AG20443 (cell line): ENCODE measurements around the gene ERVFRD-1.

Experiments used
- DNase-seq: peaks from one replicate; pipeline ENCODE4 v3.0.0; 2012; ENCODE audit warnings: low spot score, mixed read lengths

The ERVFRD-1 gene, protein sequence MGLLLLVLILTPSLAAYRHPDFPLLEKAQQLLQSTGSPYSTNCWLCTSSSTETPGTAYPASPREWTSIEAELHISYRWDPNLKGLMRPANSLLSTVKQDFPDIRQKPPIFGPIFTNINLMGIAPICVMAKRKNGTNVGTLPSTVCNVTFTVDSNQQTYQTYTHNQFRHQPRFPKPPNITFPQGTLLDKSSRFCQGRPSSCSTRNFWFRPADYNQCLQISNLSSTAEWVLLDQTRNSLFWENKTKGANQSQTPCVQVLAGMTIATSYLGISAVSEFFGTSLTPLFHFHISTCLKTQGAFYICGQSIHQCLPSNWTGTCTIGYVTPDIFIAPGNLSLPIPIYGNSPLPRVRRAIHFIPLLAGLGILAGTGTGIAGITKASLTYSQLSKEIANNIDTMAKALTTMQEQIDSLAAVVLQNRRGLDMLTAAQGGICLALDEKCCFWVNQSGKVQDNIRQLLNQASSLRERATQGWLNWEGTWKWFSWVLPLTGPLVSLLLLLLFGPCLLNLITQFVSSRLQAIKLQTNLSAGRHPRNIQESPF

GRCh38 chr6:11110921-11111768, at the start of gene ERVFRD-1:
Gene ERVFRD-1 (minus strand): TSS chr6:11111725. CDS start chr6:11105310, 6,415 bp downstream.
- DNase-seq, result no peak

DNA sequence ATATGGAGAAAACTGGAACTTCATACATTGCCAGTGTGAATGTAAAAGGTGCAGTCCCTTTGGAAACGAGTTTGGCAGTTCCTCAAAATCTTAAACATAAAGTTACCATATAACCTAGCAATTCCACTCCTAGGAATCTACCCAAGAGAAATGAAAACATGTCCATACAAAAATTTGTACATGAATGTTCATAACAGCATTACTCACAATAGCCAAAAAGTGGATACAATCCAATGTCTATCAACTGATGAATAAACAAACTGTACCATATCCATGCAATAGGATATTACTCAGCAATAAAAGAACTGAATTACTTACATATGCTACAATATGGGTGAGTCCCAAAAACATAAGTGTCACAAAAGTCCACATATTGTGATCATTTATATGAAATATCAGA, 48.7 kb upstream of the ERVFRD-1 start:
- DNase-seq, result no peak

DNA sequence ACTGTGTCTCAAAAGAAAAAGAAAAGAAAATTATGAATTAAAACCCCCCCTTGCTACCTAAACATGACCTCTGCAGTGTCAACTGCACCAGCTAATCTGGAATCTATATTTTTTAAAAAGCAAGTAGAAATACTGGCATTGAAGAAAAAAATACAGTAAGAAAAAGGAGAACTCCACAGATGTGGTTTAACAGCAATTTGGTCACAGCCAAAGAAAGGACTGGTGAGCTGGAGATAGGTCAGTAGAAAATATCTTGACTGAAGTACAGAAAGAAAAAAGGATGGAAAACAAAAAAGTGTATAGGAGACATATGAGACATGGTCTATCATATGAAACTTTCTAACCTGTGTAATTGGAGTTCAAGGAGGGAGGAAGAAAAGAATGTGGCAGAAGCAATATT, 44.1 kb upstream of the ERVFRD-1 start:
- DNase-seq, result no peak

GRCh38 chr6:11153447-11153846, 41.9 kb upstream of the ERVFRD-1 start:
- DNase-seq, result no peak

- no peak for DNase-seq
Measured at GRCh38 chr6:11152581-11152980, 41.1 kb upstream of the ERVFRD-1 start.

GRCh38 chr6:11151488-11151887, 40.0 kb upstream of the ERVFRD-1 start:
- DNase-seq, result no peak

DNA sequence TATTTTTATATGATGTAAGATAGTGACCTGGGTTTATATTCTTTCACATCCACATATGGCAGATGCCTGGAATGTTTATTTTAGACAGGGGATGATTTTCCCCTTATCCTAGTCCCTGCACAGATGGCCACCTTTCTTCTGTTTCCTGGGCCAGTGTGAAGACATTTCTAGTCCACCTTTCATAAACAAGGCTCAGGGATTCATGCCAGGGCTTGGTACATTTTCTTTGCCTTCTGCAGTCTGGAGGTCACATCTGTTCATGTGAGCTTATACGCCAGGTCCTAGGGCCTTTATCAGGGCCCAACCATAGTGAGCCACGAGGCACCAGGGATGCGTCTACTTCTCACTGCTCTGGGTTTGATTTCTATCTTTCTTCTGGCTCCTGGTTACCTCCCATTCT, 38.0 kb upstream of the ERVFRD-1 start:
- DNase-seq, result no peak

DNA sequence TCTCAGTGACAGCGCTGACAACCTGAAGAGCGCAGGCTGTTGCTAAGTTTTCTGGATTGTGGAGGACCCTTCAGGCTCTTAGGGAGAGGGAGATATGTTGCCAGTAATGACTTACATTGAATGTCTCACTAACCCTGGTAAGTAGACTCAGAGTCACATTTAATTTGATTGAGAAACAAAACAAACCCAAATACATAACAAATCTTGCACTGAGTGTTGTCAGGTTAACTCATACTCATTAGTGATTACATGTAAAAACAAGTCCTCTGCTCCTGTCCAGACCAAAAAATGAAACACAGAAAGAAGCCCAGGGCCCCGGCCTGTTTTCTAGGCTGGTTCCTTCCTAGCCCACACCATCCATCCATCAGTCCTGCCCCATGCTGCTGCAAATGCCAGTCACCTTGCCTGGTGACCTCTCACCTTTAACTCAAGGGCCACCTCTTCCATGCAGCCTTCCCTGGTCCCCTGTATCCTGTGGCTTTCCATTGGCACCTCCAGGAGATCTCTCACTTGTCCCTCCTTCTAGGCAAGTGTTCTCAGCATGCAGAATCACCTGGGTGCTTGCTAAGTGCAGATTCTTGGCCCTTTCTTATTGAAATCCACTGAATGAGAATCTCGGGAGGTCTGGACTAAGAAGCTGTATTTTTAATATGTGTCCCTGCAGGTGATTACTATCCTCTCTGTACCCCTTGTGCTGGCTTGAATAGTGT, 34.7 kb upstream of the ERVFRD-1 start:
- DNase-seq, result no peak

GRCh38 chr6:11144393-11144851, 32.9 kb upstream of the ERVFRD-1 start:
- DNase-seq, result peak; percentile 86

GRCh38 chr6:11143394-11144371, 32.2 kb upstream of the ERVFRD-1 start:
- DNase-seq, result peak; percentile 92

GRCh38 chr6:11142296-11143027, 30.9 kb upstream of the ERVFRD-1 start:
- DNase-seq, result no peak

DNA sequence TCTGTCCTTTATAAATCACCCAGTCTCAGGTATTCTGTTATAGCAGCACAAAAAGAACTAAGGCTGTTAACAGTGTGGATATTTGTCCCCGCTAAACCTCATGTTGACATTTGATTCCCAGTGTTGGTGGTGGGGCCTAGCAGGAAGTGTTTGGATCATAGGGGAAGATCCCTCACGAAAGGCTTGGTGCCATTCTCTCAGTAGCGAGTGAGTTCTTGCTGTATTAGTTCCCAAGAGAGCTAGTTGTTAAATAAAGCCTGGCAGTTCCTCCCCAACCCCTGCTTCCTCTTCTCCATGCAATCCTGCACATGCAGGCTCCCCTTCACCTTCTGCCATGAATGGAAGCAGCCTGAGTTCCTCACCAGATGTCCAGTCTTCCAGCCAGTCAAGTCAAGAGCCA, 29.8 kb upstream of the ERVFRD-1 start:
- DNase-seq, result no peak

DNA sequence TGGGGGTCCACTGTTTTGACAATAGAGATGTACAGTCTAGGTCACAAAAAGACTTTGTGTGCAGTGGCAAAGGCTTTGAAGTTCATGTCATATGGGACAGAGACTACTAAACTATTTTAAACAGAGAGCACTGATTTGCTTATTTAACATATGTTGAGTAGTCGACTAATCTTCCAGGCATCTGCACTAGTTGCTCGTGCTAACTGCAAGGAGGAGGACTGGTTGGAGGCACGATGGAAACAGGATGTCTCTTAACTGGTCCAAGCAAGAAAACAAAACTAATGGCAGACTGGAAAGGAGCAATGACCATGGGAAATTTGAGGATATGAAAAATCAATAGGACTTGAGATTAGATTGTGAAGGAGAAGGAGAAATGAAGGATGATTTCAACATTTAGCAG, 28.5 kb upstream of the ERVFRD-1 start:
- no peak for DNase-seq

- DNase-seq, result no peak
Measured at GRCh38 chr6:11139051-11139960, 27.8 kb upstream of the ERVFRD-1 start.

GRCh38 chr6:11136809-11137208, 25.3 kb upstream of the ERVFRD-1 start:
- no peak for DNase-seq

- no peak for DNase-seq
Measured at GRCh38 chr6:11133281-11133680, 21.8 kb upstream of the ERVFRD-1 start.

GRCh38 chr6:11132194-11132888, 20.8 kb upstream of the ERVFRD-1 start:
- no peak for DNase-seq

- no peak for DNase-seq
Measured at GRCh38 chr6:11130605-11131004, 19.1 kb upstream of the ERVFRD-1 start.
